ENCODE data around the gene CERK.

- no peak for TF ChIP-seq POLR2AphosphoS5 (IDR thresholded peaks at IDR 0.05; ENCODE audit: low read depth, low read length)
- no peak for TF ChIP-seq POLR2A (IDR thresholded peaks at IDR 0.05; ENCODE audit: low read depth, low read length)
Observed at GRCh38 chr22:46750530-46750800, 12.4 kb upstream of the CERK start.

Measured in GM12892 (cell line).